GM12872 (cell line): ENCODE results near the gene NISCH.

Source experiments
- CTCF ChIP-seq: IDR thresholded peaks from 3 replicates; pipeline ENCODE4 v1.5.1; 2011; ENCODE audit warnings: low read depth, mild to moderate bottlenecking, low read length, moderate library complexity; ENCODE audit not compliant: insufficient read depth

The NISCH gene

GRCh38 chr3:52436500-52437149, 18.8 kb upstream of the NISCH start:
- TF ChIP-seq CTCF = no peak

GRCh38 chr3:52437326-52438103, 17.9 kb upstream of the NISCH start:
- no peak for TF ChIP-seq CTCF

- TF ChIP-seq CTCF = no peak
Observed at GRCh38 chr3:52438104-52438376, 17.4 kb upstream of the NISCH start.

GRCh38 chr3:52438579-52439425, 16.6 kb upstream of the NISCH start:
- no peak for TF ChIP-seq CTCF

GRCh38 chr3:52439426-52440248, 15.8 kb upstream of the NISCH start:
- TF ChIP-seq CTCF = no peak

GRCh38 chr3:52440249-52440551, 15.2 kb upstream of the NISCH start:
- TF ChIP-seq CTCF = no peak

GRCh38 chr3:52440671-52441070, 14.7 kb upstream of the NISCH start:
- no peak for TF ChIP-seq CTCF
